GM12872 (cell line): ENCODE results near the gene RBM5.

Experiments
- TF ChIP-seq, protein P1 (sequence below): IDR thresholded peaks from 3 replicates; pipeline ENCODE4 v1.5.1; 2011; ENCODE audit warnings: low read depth, mild to moderate bottlenecking, low read length, moderate library complexity; ENCODE audit not compliant: insufficient read depth

Gene RBM5

DNA sequence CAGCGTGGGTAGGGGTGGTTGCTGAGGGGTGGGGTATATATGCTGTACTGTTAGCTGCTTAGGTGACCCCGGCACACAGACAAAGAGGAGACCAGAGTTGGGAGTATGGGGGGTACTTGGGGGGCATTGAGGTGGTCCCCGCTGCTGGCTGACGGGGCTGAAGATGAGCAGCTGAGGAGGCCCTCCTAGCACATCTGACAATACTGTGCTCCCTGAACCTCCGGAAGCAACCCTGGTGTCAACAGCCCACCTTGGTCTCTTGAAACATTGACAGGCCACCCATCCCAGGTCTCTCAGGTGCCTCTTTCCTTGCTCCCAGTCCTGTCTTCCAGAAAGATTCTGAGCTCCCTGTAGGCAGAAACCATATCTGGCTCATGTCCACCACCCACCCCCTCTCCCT is 47.2 kb downstream of the RBM5 start:
- TF ChIP-seq, protein P1, sequence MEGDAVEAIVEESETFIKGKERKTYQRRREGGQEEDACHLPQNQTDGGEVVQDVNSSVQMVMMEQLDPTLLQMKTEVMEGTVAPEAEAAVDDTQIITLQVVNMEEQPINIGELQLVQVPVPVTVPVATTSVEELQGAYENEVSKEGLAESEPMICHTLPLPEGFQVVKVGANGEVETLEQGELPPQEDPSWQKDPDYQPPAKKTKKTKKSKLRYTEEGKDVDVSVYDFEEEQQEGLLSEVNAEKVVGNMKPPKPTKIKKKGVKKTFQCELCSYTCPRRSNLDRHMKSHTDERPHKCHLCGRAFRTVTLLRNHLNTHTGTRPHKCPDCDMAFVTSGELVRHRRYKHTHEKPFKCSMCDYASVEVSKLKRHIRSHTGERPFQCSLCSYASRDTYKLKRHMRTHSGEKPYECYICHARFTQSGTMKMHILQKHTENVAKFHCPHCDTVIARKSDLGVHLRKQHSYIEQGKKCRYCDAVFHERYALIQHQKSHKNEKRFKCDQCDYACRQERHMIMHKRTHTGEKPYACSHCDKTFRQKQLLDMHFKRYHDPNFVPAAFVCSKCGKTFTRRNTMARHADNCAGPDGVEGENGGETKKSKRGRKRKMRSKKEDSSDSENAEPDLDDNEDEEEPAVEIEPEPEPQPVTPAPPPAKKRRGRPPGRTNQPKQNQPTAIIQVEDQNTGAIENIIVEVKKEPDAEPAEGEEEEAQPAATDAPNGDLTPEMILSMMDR, result no peak

DNA sequence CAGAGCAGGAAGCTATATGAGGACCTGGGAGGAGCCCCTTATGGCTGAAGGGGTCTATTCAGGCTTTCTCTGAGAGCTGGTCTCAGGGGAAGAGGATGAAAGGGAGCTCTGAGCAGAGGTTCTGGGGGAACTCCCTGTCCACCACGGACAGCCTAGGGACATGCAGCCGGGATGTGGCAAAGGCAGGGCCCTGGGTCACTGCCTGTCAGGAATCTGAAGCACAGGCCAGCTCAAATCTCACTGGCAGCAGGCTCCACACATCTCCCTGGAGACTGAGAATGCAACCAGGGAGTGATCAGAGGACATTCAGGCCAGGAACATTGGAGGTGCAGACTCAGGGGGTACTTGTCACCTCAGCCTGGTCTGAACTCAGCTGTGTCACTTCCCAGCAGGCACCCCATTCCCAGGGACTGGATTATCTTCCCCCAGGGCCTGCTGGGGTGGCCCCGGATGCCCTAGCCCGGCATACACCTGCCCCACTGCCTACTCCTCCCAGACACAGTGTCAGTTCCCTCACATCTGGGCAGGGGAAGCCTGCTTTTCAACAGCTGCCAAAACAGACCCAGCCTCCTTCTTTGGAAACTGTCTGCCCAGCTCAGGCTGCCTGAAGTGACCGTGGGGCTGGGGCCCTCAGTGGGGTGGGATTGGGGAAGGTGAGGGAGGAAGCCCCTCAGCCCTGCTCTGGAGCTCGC is 48.1 kb downstream of the RBM5 start:
- TF ChIP-seq, protein P1, result no peak

GRCh38 chr3:50137531-50137930 is 48.8 kb downstream of the RBM5 start:
- TF ChIP-seq, protein P1, result no peak

- TF ChIP-seq, protein P1, result no peak
Observed at GRCh38 chr3:50138266-50139200, 49.8 kb downstream of the RBM5 start.

DNA sequence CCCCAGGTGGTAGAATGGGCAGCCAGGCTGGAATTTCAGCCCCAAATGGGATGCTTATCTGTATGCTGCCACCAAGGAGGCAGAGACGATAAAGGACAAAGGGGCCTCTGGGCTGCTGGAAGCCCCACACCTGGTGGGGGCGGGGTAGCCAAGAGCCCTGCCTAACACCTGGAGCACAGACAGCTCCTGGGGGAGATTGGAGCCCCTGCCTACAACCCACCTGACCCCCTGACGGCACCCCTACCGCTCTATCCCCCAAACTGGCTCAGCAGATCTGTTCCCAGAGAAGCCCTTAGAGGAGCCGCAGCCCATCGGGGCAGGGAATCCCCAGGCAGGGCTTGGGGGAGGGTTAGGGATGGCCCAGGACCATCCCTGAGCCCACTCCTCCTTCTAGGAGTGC is 50.6 kb downstream of the RBM5 start:
- TF ChIP-seq, protein P1, result no peak

DNA sequence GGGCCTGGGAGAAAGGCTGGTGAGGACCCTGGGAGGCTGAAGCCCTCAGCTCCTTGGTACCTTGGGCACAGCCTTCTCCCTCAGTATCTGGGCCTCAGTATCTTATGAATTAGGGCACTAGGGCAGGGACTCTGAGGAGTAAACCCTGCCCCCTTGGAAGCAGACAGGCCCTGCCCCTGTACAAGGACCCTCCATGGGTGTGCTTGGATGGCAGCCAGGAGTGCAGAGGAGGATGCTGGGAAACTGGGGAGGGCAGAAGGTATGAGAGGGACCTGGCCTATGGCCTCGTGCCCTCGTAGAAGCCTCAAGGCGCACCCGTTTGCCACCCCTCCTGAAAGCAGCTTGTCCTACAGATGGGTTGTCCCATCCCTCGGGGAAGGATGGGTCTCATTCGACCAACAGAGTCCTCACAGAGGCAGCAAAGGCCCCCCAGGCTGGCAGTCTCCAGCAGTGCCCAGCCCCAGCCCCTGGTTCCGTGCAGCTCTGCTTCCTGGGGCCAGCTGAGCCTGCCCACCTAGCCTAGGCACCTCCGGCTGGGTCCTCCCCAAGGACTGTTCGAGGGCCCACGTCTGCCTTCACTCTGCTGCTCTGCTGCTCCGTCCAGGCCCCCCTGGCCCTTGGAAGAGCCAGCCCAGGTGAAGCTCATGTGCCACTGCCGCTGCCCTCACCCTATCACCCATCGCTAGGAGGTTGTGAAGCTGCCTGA is 51.2 kb downstream of the RBM5 start:
- TF ChIP-seq, protein P1, result no peak

DNA sequence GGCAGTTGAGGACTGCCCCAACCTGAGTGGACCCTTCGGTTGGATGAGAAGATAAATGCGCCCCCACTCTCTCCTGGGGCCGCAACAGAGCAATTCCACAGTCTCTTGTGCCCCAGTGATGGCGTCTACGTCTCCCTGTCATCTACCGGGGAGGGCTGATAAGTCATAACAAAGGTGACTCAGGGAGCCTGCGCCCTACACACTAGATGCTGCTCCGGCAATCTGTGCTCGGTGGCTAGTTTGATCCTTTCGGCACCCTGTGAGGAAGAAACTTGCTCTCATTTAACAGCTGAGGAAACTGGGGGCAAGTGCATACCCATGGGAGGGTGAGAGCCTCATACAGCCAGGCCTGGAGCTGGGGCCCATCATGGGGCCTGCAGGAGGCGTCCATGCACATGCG is 52.3 kb downstream of the RBM5 start:
- TF ChIP-seq, protein P1, result no peak
